Measurements from ENCODE around the gene LRMDA. TPM values are rescaled to one million over a fixed set of nuclear protein-coding genes. Genes with fewer than 3 reads are reported as not detected.

LRMDA gene
- total and polyA plus RNA-seq, 2 of the 13 experiments (the other 11 are each of a cell fraction or from before 2014, with no cell fraction given): 13.4 to 22.0 TPM

- TF ChIP-seq ZNF503 (CRISPR knock-in tag; IDR thresholded peaks at IDR 0.05): peak; percentile 60; the same call in 1 of the 2 replicates
- no peak; the same call in 1 of the 2 replicates for TF ChIP-seq ZIK1 (CRISPR knock-in tag; IDR thresholded peaks at IDR 0.05; ENCODE audit: borderline replicate concordance, low read depth)
- TF ChIP-seq ZNF574 (CRISPR knock-in tag; IDR thresholded peaks at IDR 0.05): peak; percentile 51
- TF ChIP-seq ADNP (CRISPR knock-in tag; IDR thresholded peaks at IDR 0.05): no peak
- no peak for TF ChIP-seq MAF1 (CRISPR knock-in tag; IDR thresholded peaks at IDR 0.05; ENCODE audit: borderline replicate concordance)
- TF ChIP-seq CCDC6 (CRISPR knock-in tag; IDR thresholded peaks at IDR 0.05): peak; percentile 60; the same call in 1 of the 2 replicates
- no peak for TF ChIP-seq FOXP1 (IDR thresholded peaks at IDR 0.05)
- peak; percentile 51; the same call in 1 of the 2 replicates for TF ChIP-seq FOXP1 (CRISPR knock-in tag; IDR thresholded peaks at IDR 0.05)
- TF ChIP-seq SNAI1 (CRISPR knock-in tag; IDR thresholded peaks at IDR 0.05; ENCODE audit: borderline replicate concordance): 0 out of 2 replicates have a peak, but pooled peaks have one; percentile 25
- TF ChIP-seq HINFP (CRISPR knock-in tag; IDR thresholded peaks at IDR 0.05; ENCODE audit: low read depth): no peak; the same call in 1 of the 2 replicates
- peak; percentile 72 for TF ChIP-seq YY1 (IDR thresholded peaks at IDR 0.05; ENCODE audit: insufficient read depth, insufficient replicate concordance, low read depth, low read length)
- TF ChIP-seq TGIF2 (CRISPR knock-in tag; IDR thresholded peaks at IDR 0.05): no peak; the same call in 1 of the 2 replicates
- TF ChIP-seq ZSCAN12 (CRISPR knock-in tag; IDR thresholded peaks at IDR 0.05): no peak
- TF ChIP-seq NONO (IDR thresholded peaks at IDR 0.05): no peak
- TF ChIP-seq NONO (CRISPR knock-in tag; conservative IDR thresholded peaks at IDR 0.05): peak; percentile 48; the same call in 1 of the 2 replicates
- TF ChIP-seq ZFP90 (CRISPR knock-in tag; IDR thresholded peaks at IDR 0.05; ENCODE audit: borderline replicate concordance): no peak
- TF ChIP-seq ZBTB21 (CRISPR knock-in tag; IDR thresholded peaks at IDR 0.05): peak; percentile 22; the same call in 1 of the 2 replicates
- TF ChIP-seq ZMAT5 (CRISPR knock-in tag; IDR thresholded peaks at IDR 0.05; ENCODE audit: borderline replicate concordance, low read depth): no peak
- peak; percentile 11; the same call in 1 of the 2 replicates for TF ChIP-seq UBTF (CRISPR knock-in tag; IDR thresholded peaks at IDR 0.05)
- TF ChIP-seq ZNF563 (CRISPR knock-in tag; IDR thresholded peaks at IDR 0.05): peak; percentile 32; the same call in 1 of the 2 replicates
Observed at GRCh38 chr10:75431180-75432111, at the start of gene LRMDA (continued).

Data from HepG2 (cell line).